IPS-18c (cell line): ENCODE measurements around the gene MPZL3.
"Not testable (repeated sequence)": the region's sequence is repeated elsewhere in the genome, so short reads cannot be mapped to it uniquely, and the experiment has no call there.

Experiments
- H3K4me3 ChIP-seq: 2 replicates; pipeline ENCODE4 v1.7.0; 2013; ENCODE audit warnings: low read depth, mild to moderate bottlenecking, low read length, moderate library complexity; ENCODE audit not compliant: insufficient read depth
- H3K9me3 ChIP-seq: one replicate; pipeline ENCODE4 v1.6.1; 2013; ENCODE audit warnings: mild to moderate bottlenecking, low read length, moderate library complexity; ENCODE audit not compliant: control insufficient read depth, insufficient read depth

The MPZL3 gene

GRCh38 chr11:118206391-118207031, 45.7 kb downstream of the MPZL3 start:
- Histone ChIP-seq H3K9me3 (no peaks in the 10 kb centered on the region), H3K4me3 (no peak overlapping the region)

- no peak overlapping the region for H3K4me3 ChIP-seq
- H3K9me3 ChIP-seq = no peaks in the 10 kb centered on the region
These were observed 46.4 kb downstream of the MPZL3 start for GRCh38 chr11:118205606-118206378.

DNA sequence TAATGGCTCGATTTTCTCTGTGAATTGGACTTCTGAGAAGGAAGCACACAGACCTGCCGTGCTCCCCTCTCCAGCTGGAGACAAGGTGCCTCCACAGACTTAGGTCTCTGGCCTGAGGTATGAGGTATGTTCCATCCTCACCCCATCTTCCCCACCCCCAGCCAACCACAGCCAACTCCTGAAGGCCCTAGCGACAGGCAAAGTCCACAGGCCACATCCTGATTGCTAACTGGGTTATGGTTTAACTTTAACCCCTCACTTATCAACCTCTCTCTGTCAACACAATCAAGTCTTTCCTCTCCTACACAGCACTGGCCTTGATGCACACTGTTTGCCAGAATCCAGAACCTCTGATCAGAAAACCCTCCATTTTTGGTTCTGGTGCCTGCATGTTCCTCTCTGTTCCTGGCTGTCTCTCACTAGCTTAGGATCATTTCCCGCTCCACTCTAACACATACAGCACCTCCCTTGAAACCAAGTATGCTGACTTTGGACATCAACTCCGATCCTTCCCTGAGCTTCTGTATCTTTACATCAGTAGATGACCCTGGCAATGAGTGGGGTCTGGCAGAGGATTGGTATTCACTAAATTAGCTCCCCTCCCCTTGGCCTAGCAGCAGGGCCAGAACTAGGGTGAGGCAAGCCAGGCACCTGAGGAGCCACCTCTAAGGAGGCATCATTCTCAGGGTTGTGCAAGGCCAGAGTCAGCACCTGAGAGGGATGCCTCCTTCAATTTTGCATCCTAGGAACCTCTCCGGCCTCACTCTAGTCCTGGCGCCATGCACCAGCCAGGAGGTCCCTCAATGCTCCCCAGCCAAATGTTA, 49.4 kb downstream of the MPZL3 start:
- Histone ChIP-seq H3K9me3 (no peaks in the 10 kb centered on the region), H3K4me3 (no peak overlapping the region)

- Histone ChIP-seq H3K9me3 (no peaks in the 10 kb centered on the region), H3K4me3 (no peak overlapping the region)
These were observed 50.2 kb downstream of the MPZL3 start for GRCh38 chr11:118201966-118202365.

DNA sequence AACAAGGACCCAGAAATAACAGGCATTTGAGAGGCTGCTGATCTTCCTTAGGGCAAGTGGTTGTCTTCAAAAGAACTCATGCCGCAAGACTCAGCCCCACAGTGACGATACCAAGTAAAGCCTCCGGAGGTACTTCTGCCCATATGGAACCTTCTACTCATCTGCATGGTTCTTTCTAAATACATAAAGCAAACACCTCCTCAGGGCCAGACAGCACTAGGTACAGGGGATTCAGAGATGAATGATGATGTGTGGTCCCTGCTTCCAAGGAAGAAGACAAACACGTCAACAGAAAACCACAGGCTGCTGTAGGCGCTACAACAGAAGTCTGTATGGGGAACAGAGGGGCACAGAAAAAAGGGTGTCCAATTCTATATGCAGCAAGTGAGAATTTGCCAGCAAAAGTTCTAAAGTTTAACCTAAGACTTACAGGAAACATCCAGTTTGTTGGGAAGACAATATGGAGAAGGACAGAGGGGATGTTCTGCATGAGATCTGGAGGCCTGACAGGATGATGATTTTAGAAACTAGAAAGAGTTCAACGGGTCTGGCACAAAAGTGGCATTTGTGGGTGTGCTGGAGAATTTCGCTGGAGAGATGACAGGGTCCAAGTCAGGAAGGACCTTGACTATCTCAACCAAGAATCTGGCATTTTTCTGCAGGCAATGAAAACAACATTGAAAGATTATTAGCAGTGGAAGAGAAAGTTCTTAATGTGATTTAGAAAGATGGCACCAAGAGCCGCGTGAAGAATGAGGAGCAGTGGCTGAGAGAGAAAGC, 51.1 kb downstream of the MPZL3 start:
- no peak overlapping the region for H3K4me3 ChIP-seq
- H3K9me3 ChIP-seq = no peaks in the 10 kb centered on the region

DNA sequence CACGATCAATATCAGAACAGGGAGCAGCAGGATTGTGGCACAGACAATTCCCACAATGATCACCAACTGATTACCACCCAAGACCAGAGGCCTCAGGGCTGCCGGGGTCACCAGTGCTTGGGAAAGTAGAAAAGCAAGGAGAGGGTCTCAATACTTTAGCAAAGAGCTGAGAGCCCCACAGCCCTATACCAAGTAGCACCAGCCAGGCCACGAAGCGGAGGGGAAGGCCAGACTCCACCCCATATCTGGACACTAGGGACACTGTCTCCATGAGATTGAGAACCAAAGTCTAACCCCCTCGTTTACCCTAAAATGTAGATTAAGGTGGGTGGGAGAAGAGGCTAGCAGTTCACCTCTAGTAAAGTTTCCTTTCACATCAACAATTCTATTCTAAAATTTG, 51.7 kb downstream of the MPZL3 start:
- no peak overlapping the region; the same call in 1 of the 2 replicates for H3K4me3 ChIP-seq
- H3K9me3 ChIP-seq = no peaks in the 10 kb centered on the region

DNA sequence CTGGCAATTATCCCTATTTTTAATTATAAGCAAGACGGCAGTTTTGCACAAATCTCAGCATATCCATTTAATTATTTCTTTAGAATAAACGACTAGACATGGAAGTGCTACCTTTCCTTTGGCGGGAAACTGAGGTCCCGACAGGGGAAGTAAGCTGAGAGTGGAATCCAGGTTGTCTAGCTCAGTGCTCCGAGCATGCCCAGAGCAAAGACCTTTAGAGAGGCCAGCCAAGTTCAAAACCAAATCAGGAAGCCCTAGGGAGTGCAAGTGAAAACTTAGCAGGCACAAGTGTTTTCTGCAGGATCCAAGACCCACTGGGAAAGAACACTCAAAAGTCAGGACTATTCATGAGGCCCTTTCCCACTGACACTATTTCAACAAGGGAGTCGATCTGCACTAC, 53.0 kb downstream of the MPZL3 start:
- H3K4me3 ChIP-seq = no peak overlapping the region

GRCh38 chr11:118198370-118198769, 53.8 kb downstream of the MPZL3 start:
- Histone ChIP-seq H3K4me3 (no peak overlapping the region), H3K9me3 (no peaks in the 10 kb centered on the region)

More for the DNA sequence above, 53.0 kb downstream of the MPZL3 start:
- H3K9me3 ChIP-seq = no peaks in the 10 kb centered on the region

DNA sequence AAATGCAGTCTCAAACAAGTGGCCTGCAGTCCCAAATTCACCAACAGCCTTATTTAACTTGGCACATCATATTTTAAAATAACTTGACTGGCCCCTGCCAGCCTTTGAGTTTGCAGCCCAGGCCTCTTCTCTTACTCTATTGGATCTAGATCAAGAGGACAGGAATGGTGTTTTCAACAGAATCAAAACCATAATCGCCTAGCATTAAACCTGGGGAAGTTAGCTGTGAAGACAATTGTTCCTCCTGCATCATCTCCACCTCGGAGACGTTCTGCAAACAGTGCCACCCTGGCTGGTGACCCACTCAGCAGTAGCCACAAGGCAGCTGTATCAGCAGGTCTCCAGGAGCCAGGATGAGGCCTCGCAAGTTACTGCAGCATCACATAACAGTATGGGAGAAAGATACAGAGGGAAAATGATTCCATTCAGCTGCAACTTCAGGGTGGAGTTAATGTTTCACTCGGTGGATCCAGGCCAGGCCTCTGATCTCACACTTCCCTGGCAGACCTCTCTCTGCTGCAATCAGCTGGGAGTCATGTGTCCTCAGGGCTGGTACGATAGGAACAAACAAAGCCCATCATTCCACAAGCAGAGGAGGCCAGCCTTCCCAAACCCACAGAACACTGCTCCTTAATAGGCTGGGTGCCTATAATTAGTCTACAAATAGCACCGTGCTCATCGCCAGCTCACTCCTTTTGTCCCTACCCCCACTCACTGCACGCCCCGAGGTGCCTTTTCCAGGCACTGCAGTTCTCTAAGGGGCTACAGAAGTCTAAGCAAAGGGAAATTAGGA, 57.1 kb downstream of the MPZL3 start:
- H3K9me3 ChIP-seq = peaks cover 2% of the 10 kb centered on the region
- H3K4me3 ChIP-seq = no peak overlapping the region

DNA sequence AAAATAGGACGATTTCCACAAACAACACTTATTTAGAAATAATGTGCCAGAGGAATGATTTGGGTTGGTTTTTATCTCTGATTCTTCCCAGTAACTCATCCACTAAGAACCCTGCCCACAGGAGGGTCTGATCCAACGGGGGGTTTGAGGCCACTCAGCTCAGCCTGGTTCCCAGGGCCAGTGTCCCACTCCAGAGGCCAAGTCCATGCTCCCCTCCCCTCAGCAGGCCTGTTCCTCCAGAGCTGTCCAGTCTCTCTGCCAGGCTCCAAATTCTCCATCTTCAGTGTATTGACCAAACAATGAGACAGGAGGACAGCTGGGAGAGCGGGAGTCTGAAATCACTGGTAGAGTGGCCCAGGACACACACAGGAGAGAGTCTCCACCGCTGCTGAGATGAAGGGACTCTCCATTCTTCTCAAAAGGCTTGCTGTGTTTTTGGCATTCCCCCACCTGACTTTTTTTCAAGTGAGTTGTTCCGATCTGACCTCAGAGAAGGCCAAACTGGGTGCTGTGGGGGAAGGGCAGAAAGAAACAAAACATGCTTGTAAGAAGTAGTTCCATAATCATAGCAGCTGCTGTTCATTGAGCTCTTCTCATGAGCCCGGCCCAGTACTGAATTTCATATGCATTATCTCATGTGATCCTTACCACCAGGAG, 58.1 kb downstream of the MPZL3 start:
- H3K9me3 ChIP-seq = peaks cover 2% of the 10 kb centered on the region
- H3K4me3 ChIP-seq = no peak overlapping the region

DNA sequence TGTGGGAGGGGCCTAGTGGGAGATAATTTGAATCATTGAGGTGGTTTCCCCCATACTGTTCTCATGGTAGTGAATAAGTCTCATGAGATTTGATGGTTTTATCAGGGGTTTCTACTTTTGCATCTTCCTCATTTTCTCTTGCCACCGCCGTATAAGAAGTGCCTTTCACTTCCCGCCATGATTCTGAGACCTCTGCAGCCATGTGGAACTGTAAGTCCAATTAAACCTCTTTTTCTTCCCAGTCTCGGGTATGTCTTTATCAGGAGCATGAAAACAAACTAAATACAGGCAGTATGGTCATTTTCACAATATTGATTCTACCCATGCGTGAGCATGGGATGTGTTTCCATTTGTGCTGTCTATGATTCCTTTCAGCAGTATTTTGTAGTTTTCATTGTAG, 59.3 kb downstream of the MPZL3 start:
- not testable (repeated sequence) for H3K4me3 ChIP-seq, H3K9me3 ChIP-seq

- not testable (repeated sequence) for H3K4me3 ChIP-seq, H3K9me3 ChIP-seq
These were observed 61.1 kb downstream of the MPZL3 start for GRCh38 chr11:118190942-118191506.

DNA sequence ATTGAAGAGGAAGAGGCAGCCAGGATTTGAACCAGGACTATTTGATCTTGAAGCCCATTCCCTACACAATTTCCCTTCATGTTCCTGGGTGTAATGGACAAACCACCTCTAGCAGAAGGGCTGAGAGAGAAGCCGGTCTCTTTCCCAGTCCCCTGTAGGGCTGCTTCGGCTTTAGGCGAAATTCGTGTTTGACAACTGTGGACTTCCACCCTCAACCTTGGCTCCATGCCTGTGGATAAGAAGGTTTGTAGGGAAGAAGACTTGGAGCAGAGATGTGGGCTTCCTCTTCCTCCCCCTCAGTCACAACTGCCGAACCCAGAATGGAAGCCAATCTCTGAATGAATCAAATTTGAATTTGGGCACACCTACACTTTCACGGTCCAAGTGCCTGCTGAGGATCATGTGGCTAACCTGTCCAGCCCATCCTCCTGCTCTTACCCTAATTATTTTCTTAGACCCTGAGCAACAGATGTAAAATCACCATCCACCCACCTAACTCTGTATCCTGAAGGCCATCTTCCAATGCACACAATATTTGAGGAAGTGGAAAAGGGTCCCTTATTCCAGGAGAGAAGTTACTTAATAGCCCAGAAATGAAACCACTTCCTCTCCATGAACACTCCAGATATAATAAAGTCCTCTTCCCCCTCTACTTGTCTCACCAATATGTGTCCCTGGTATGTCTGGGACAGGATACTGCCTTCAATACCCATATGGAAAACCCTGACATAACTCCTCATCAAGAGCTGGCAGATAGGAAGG, 65.6 kb downstream of the MPZL3 start:
- Histone ChIP-seq H3K4me3 (no peak overlapping the region), H3K9me3 (peaks cover 2% of the 10 kb centered on the region)

DNA sequence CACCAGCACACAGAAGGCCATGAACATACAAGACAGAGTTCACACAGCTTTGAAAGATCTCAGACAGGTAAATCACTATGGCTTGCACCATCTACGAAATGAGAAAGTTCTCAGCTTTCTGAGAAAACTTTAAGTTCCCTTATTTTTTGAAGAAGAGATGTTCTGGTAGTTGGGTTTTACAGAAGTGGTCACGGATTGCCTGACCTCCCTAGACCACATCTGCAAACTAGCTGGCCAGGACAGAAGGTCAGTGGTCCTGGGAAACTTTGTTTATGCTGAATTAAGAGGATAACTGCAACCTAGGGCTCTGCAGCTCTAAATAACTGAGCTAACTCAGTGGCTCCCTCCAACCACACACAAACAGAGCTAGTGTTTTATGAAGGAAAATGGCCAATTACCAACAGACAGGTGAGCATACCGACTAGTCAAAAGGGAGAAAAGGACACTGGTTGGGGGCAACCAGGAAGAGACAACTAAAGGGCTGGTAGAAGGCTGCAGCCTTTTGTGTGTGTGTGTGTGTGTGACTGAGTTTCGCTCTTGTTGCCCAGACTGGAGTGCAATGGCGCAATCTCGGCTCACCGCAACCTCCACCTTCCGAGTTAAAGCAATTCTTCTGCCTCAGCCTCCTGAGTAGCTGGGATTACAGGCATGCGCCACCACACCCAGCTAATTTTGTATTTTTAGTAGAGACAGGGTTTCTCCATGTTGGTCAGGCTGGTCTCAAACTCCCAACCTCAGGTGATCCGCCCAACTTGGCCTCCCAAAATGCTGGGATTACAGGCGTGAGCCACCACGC, 67.2 kb downstream of the MPZL3 start:
- no peaks in the 10 kb centered on the region for H3K9me3 ChIP-seq
- no peak overlapping the region for H3K4me3 ChIP-seq

DNA sequence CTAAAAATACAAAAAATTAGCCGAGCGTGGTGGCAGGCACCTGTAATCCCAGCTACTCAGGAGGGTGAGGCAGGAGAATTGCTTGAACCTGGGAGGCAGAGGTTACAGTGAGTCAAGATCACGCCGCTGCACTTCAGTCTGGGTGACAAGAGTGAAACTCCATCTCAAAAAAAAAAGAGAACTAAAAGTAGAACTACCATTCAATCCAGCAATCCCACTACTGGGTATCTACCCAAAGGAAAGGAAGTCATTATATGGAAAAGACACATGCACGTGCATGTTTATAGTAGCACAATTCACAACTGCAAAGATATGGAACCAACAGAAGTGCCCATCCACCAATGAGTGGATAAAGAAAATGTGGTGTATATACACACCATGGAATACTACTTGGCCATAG, 68.5 kb downstream of the MPZL3 start:
- H3K9me3 ChIP-seq, H3K4me3 ChIP-seq: not testable (repeated sequence)
